Left lobe of liver (tissue), 2 donors: ENCODE results near the gene BGN. TPM values are rescaled to one million over a fixed set of nuclear protein-coding genes. Genes with fewer than 3 reads are reported as not detected.

Source experiments
- ATAC-seq: fragments of 200-7000 bp; cut with Tn5 transposase; one replicate; pipeline ENCODE4 v1.9.1; 2020; ENCODE audit warnings: mild to moderate bottlenecking, moderate library complexity
- DNase-seq: peaks from one replicate; pipeline ENCODE4 v3.0.0-alpha.2; 2020; ENCODE audit warnings: low spot score
- total RNA-seq: library from RNA; stranded (reverse); gene quantifications from one replicate; pipeline ENCODE4 v1.2.1, GENCODE V29; 2021
- donor health status: DM: no; HTN: no; CAD: no; lungs with moderate emphysema.
- donor health status: DM: no; HTN: yes; CAD: no.

The BGN gene
- total RNA-seq, 1 donor from 2014 or later = 88.4 TPM

DNA sequence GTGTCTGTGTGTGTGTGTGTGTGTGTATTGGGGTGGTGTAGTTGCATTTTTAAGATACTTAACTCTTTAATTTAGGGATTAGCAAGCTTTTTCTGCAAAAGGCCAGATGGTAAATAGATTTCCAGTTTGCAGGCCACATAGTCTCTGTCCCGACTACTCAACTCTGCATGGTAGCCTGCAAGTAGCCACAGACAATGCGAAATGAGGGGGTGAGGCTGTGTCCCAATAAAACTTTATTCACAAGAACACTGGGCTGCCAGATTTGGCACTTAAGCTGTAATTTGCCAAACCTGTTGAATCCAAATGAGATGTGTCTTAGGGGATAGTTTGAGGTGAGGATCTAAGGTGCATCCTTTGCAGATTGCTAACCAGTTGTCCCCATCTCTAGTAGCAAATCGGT is 29.5 kb downstream of the BGN start:
- DNase-seq (no peak), ATAC-seq (no peak)

DNA sequence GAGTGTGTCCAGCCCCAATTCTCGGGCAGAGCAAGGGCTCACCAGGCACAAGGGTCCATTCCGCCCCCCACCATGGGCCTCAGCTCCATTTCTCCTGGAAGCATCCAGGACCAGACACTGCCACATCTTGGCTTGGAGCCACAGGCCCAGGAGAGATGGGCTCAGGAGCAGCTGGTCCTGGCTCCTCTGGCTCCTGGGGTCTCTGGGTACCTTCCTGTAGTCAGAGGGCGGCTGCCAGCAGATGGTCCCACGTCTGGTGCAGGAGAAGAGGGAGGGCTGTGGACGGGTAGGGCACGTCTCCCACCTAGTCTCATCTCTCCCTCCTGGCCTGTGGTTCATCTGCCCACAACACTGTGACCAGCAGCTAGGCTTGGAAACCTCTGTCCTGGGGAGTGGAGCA is 30.7 kb downstream of the BGN start:
- no peak for ATAC-seq
- no peak for DNase-seq

DNA sequence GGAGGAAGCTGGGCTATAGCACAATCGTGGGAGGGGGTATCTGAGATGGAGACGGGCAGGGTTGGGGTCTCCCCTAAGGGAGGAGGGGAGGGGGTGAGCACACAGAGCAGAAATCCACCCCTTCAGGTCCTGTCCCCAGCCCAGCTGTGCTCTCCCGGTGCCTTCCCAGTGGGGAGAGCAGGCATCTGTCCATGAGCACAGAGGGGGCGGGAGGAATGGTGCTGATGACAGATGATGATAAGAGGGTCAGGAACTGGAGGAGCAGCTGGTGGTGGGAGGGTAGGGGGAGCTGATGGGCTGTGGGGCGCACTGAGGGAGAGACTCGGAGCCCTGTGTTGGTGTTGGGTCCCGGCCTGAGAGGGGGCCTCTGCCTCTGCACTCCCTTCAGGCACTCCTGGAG is 31.3 kb downstream of the BGN start:
- DNase-seq = no peak
- no peak for ATAC-seq

DNA sequence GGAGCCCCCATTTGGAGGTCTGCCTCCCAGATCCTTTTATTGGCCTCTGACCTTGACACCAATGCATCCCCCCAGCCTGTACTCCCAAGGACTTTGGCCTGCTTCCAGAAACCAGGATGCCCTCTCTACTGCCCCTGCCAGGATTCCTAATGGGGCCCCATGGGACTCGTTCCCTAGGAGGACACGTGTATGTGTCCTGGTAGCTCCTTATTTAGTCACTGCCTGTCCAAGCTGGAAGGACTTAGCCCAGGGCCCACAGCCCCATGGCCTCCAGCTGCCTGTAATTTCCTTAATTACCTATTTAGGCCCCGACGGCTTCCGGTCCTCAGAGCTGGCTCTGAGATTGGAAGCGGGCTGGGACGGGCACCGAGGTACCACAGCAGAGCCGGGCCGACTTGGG is 32.0 kb downstream of the BGN start:
- DNase-seq = no peak
- ATAC-seq = no peak

DNA sequence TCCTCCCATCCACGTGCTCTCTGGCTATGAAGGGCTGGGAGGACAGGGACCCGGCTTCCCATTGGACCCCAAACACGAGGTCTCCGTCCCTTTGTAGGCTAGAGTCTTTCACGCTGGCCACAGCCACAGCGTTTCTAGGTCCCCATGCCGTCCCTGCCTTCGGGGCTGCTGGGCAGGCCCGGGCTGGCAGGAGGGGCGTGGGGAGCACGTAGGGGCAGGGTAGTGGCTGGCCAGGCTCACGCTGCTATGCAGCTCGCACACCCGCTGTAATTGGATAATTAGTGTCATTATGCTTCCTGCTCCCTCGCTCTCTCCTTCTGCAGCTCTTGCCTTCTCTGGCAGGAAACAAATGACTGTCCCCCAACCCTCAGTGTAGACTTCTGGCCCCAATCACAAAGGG is 32.4 kb downstream of the BGN start:
- ATAC-seq (no peak), DNase-seq (no peak)

DNA sequence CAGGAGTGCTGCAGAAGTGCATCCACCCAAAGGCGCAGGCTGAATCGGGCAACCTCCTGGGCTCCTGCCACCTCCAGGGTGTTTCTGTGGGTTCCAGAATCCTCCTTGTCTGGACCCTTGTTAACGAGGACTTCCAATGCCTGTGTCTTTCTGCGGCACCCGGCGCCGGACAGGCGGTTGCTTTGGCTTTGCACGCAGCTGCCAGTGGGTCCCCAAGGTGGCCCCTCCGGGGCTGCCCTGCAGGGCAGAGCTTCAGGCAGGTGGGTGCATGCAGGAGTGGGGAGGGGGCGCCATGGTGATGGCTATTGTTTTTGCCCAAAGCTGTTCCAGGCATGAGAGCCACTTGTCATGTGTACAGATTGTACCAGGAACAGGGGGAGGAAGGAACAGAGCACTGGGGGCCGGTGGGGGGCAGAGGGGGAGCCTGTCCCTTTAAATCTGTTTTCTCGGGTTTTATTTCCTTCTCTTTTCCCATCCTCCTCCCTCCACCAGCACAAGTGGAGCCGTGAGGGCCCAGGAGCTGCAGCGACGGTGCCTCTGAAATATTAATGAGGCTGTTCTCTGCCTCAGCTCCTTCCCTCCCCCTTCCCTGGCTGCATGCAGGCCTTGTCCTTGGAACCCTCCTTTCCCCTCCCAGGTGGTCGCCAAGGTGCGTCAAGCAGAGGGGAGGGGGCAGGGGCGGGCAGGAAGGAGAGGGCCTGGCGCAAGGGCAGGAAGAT is 35.8 kb downstream of the BGN start:
- DNase-seq (no peak), ATAC-seq (no peak)

DNA sequence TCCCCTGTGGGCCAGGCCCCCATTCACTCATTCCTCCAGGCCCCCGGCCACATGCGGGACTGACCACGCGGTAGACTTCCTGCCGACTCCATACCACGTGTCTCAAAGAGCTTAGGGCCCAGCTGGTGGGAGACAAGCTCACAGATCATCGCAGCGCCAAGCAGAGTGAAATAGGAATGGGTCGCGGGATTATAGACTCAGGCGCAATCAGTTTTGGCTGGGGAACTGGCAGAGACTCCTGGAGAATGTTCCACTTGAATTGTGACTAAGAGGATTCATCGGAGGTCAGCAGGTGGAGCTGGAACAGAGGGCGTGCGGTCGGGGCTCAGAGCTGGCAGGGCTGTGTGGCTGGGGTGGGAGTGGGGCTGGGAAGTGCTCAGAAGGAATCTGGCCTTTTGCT is 38.3 kb downstream of the BGN start:
- no peak for ATAC-seq
- no peak for DNase-seq

DNA sequence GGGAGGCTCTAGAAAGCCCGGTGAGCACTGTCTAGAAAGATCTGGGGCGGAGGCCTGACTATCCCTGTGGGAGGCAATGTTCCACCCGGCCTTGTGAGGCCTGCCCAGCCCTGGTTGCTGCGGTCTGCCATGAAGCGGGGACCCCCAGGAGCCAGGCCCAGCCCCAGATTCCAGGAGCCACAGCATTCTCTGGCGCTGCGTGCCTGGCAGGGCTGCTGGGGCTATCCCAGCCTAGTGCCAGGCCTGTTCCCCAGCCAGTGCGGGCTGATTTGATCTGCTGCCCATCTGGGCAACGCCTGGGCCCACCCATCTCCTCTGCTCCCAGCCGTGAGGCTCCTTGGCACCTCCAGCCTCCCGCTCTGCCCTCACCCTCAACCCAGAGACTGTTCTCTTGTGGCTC is 42.3 kb downstream of the BGN start:
- DNase-seq (no peak), ATAC-seq (no peak)

DNA sequence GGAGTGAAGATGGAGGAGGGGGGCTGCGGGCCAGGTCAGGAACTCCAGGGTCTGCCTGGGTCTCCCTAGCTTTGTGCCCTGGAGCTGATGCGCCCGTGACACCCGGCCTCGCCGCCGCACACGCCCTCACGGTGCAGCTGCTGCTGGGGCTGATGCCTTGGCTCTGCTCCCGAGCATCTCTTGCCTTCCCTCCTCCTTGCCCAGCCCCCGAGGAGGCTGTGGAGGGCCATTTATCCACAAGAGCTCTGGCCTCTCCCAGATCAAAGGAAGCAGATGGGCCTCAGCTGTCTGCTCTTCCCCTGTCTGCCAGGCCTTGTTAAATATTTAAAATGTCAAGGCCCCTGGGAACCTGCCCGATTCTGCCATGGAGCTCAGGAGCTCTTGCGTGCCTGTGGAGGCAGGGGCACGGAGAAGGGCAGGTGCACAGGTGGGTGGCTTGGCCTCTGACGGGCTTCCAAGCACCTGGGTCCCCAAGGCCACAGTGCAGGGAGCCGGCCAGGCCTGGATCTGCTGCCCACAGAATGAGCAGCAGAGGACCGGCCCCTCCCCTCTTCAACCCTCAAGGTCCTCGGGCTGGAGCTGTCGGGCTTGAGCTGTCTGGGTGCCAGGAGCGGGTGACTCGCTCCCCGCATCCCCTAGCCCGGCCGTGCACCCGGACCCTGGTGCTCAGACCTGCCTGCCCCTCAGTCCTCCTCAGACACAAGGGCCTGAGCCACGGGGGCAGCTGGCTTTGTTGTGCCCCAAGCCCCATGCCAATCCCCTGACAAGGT is 42.9 kb downstream of the BGN start:
- no peak for DNase-seq
- ATAC-seq = peak; percentile 6

DNA sequence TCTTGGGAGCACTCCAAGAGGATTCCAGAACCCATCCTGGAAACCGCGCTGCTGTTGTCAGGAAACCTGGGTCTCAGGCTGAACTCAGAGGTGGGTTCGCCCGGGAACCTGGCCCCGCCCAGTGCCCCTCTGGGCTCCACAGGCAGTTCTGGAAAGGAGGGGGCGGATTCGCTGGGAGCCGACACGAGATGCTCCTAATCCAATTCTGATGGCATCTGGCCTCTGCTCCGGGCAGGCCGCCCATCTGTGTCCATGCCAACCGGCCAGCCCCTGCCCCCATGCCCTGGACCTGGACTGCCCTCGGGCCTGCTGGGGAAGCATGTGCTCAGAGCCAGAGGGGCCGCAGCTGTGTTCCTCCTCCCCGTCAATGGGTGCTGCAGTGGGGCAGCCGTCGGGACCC is 43.6 kb downstream of the BGN start:
- peak; percentile 69 for DNase-seq
- ATAC-seq = peak; percentile 80

DNA sequence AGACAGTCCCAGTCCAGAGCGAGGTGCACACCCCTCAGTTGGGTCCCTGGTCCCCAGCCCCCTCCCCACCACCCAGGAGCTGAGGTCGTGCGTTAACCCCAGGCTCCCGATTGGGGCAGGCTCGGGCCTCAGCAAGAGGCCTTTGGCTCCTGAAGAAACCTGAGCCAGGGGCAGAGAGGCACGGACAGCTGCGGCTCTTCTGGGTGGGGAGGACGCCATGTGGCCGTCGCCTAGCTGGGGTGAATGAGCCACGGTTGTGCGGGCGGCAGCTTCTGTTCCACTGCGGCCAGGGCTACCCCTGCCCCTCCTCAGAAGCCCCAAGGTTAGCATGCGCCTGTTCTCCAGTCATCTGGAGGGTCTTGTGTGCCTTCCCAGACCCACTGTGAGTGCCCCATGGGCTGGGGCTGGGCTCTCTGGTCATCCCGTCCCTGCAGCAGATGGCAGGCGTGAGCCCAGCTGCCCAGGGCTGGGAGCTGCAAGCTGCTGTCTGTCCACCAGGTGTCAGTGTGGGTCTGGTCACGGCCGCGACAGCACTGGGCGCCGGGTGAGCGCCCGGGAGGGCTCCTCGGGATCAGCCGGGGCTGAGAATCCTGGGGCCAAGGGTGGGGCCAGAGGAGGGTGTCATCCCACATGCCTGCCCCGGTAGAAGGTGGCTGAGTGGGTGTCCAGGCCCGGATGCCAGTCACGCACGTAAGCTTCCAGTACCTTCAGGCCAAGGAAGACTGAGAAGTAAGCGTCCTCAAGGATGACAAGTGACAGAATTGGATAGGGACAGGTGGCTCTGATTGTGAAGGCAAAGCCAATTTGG is 44.6 kb downstream of the BGN start:
- ATAC-seq = peak; percentile 93
- DNase-seq = peak; percentile 64

DNA sequence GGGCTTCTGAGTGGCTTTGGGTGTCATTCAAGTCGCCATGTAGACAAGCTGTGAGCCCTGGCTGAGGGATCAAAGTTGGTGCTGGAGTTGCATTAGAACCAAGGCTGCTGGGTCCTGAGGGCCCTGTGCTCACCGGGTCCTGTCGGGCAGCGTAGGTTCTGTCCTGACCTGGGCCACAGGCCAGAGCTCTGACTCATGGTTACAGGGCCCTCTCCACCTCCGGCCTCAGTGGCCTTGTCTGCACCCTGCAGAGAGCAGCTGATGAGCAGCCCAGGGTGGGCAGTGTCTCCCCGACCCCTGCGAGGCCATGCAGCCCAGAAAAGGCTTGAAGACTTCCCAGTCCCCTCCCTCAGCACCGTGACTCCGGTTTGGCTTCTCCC is 45.2 kb downstream of the BGN start:
- no peak for ATAC-seq
- no peak for DNase-seq

DNA sequence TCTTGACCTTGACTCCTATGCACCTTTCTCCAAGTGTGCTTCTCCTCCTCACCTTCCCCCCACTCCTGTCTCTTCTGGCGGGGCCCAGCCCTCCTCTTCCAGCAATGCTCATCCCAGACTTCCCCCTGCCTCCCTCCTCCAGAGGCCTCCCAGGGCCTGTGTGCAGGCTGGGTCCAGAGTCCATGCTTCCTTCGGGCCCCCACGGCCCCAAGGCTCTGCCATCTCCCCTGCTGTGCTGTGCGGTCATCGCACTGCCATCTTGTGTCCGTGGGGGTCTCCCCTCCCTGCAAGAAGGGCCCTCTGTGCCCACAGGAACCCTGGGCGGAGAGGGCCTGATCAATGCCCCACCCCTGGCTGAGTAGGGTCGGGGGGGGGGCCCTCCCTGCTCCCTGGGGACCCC is 49.9 kb downstream of the BGN start:
- ATAC-seq (no peak), DNase-seq (no peak)

DNA sequence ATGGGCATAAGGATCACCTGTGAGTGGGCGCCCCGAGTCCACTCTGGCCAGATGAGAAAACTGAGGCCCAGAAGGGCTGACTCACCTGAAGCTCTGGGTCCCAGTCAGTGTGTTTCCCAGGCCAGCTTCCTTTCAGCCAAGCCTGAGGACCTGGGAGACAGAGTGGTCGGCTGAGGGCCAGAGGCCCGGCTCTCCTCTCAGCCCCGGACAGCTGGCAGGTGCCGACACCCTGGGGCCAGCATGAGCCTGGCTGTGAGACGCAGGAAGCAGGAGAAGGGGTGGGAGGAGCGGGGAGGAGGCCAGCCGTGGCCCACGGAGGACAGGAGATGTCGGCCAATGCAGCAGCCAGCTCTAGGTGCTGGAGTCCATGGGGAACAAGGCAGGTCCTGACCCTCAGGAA is 51.6 kb downstream of the BGN start:
- no peak for DNase-seq

DNA sequence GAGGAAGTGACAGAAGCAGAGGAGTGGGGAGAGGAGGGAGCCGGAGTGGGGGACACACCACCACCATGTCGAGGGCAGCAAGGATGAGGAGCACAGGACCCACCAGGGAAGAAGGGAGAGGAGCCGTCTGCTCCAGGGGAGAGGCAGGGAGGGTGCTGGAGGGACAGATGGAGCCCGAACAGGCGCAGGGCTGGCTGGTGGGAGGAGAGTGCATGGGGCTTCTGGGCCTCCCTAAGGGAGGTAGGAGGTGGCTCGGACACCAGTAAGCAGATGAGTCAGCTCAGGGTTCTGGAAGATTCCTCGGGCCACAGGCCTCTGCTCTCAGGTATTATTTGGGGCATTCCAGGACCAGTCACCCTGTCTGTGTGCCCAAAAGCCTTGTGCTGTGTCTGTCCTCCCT is 52.4 kb downstream of the BGN start:
- DNase-seq (no peak), ATAC-seq (no peak)

More for the DNA sequence above, 51.6 kb downstream of the BGN start:
- no peak for ATAC-seq

DNA sequence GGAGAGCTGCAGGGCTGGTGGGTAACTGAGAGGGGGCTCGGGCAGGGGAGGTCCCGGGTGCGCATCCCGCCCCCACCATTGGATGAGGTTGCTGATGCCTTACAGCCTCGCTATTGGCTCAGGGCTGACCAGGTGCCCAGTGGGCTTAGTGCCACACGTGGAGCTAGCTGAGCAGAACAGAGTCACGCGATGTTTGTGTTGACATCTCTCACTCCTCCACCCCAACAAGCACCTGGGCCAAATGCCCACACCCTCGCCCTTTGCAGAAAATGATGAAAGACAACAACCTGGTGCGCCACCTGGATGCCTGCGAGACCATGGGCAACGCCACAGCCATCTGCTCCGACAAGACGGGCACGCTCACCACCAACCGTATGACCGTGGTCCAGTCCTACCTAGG is 54.5 kb downstream of the BGN start:
- ATAC-seq (no peak), DNase-seq (no peak)

DNA sequence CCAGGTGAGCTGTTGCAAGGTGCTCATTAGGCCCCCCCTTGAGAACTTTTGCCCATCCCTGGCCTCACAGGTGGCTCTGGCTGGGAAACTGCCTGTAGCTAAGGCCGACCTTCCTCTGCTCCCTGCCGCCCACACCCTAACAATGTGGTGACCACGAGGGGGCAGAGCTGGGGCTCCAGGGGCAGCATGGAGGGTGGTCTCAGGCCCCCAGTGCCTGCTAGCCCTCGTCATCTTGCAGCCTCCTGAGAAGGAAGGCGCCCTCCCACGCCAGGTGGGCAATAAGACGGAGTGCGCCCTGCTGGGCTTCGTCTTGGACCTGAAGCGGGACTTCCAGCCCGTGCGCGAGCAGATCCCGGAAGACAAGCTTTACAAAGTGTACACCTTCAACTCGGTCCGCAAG is 55.0 kb downstream of the BGN start:
- ATAC-seq = no peak
- DNase-seq = no peak

DNA sequence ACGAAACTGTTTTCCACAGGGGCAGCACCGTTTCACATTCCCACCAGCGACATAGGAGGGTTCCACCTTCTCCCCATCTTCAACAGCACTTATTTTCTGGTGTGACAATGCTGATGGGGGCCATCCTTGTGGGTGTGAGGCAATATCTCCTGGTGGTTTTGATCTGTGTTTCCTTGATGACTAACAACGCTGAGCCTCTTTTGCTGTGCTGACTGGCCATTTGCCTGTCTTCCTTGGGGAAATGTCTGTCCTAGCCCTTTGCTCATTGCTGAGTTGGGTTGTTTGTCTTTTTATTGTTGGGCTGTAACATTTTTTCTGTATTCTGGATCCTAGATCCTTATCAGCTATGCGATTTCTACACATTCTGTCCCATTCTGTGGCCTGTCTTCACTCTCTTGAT is 56.4 kb downstream of the BGN start:
- DNase-seq = no peak
- ATAC-seq = no peak

DNA sequence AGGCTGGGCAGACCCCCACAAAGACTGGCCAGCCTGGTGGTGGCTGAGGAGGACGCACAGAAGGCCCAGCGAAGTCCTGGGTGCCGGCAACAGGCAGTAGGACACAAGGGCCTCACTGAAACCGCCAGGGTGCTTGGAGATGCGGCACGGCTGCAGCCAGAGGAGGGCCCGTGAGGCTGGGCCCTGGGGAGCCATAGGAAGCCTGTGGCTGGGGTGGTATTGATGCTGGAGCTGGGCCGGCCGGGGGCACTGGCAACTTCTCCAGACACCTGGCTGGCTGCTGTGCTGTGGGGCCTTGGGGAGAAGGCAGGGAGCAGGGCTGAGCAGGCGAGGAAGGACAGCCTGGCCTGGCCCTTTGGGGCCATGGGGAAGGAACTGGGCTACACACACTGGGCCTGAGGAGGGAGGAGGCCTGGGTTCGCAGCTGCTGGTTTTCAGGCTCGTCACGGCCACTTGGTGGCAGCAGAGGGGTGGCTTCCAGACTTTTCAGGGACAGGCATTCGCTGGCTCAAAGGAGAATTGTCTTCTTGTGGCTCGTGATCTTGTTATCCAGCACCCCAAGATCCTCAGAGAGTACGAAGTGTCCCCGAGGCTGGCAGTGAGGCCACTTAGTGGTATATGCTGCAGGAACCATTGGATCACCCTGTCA is 59.9 kb downstream of the BGN start:
- DNase-seq = peak; percentile 61
- ATAC-seq = peak; percentile 91

DNA sequence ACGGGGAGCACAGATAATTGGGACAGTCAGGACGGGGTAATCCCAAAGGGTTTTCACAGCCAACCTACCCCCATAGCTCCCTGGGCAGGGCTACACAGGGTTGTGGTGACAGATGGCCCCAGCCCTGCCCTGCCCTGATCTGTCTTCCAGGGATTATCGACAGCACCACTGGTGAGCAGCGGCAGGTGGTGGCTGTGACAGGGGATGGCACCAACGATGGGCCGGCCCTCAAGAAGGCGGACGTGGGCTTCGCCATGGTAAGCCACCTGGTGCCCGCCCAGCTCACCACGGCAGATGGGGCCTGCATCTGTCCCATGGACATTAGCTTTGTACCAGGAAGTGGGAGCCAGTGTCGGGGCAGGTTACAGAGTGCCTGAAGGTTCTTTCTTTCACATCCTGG is 62.0 kb downstream of the BGN start:
- DNase-seq (no peak), ATAC-seq (no peak)

DNA sequence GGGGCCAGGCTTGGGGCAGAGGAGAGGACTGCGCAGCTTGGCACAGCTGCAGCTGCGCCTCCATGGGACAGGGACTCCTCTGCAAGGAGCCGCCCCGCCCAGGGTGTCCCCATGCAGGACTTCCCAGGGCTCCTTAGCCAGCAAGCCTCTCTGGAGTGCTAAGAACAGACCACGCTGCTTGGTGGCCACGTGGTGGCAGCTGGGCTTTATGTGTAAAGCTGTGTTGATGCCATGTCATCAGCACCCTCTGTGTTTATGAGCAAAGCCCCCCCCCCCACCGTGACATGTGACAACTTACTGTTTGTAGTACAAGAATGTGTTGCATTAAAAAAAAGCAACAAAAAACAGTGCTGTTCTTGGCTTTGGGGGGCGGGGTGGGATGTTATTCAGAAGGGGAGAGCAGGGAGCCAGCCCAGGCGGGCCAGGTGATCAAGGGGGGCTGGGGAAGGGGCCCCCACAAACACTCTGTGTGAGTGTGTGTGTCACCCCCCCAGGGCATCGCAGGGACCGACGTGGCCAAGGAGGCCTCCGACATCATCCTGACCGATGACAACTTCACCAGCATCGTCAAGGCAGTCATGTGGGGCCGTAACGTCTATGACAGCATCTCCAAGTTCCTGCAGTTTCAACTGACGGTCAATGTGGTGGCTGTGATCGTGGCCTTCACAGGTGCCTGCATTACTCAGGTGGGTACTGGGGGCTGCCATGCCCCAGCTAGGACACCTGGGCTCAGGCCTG is 63.0 kb downstream of the BGN start:
- ATAC-seq = no peak

More for the DNA sequence above, 63.0 kb downstream of the BGN start:
- DNase-seq = no peak
